GM12878 (cell line): ENCODE measurements around the gene PCDHA3. TPM values are rescaled to one million over a fixed set of nuclear protein-coding genes. Genes with fewer than 3 reads are reported as not detected.
"Not testable (repeated sequence)": the region's sequence is repeated elsewhere in the genome, so short reads cannot be mapped to it uniquely, and the experiment has no call there.

Experiments used
- ATAC-seq: fragments of 200-7000 bp; cut with Tn5 transposase; 3 replicates; pipeline ENCODE4 v1.9.1; 2020; ENCODE audit warnings: mild to moderate bottlenecking, moderate library complexity
- BruUV-seq: library from RNA; stranded (reverse); fragments of 400-500 nt; replicated peaks from 2 replicates; lab custom pipeline; 2021; lab: Mats Ljungman, UMichigan
- CTCF ChIA-PET: fragments of 300-600 bp; sonication (Branson Sonifier 250); formaldehyde crosslinking; extraction: SDS; loops from one replicate; lab custom pipeline; 2021; ENCODE audit warnings: inconsistent platforms; lab: Yijun Ruan, JAX
- POLR2A ChIA-PET: fragments of 350-600 bp; formaldehyde crosslinking; extraction: SDS; loops from one replicate; lab custom pipeline; 2021; ENCODE audit warnings: inconsistent platforms; lab: Charles Lee
- RAD21 ChIA-PET: fragments of 300-600 bp; sonication (Branson Sonifier 250); formaldehyde crosslinking; loops from one replicate; lab custom pipeline; 2023; ENCODE audit warnings: antibody characterized with exemption; ENCODE audit not compliant: unreplicated experiment; lab: Charles Lee
- SMC1A ChIA-PET: fragments of 300-600 bp; sonication (Branson Sonifier 250); formaldehyde crosslinking; loops from one replicate; lab custom pipeline; 2023; ENCODE audit not compliant: unreplicated experiment, uncharacterized antibody; lab: Charles Lee
- DNase-seq: peaks from one replicate; pipeline ENCODE4 v3.0.0-alpha.2; 2011; ENCODE audit warnings: low read depth, low spot score
- FAIRE-seq: peaks from 3 replicates; lab custom pipeline; 2011; peaks lifted over from hg19 to GRCh38; lab: Jason Lieb, UNC
- H2AFZ ChIP-seq: 2 replicates; pipeline ENCODE4 v1.6.0; 2011; ENCODE audit warnings: low read depth, low read length, control low read depth; ENCODE audit not compliant: control insufficient read depth
- H3K27ac ChIP-seq: 2 replicates; pipeline ENCODE4 v1.5.1; 2011; ENCODE audit warnings: control low read depth; ENCODE audit not compliant: control insufficient read depth, insufficient read depth
- H3K27me3 ChIP-seq, 2 experiments: replicated peaks in 1 of 2; 2 replicates each; pipeline versions ENCODE4 v1.6.0 to v1.6.1; 2011; ENCODE audit warnings: low read length in 1 of 2; ENCODE audit not compliant: control insufficient read depth in 2 of 2, insufficient read depth in 2 of 2
- H3K36me3 ChIP-seq, 2 experiments: 2 replicates each; pipeline ENCODE4 v1.5.1; 2011; ENCODE audit warnings: low read length in 1 of 2; ENCODE audit not compliant: control insufficient read depth in 2 of 2, insufficient read depth in 2 of 2
- H3K4me1 ChIP-seq: 2 replicates; pipeline ENCODE4 v1.6.1; 2011; ENCODE audit warnings: mild to moderate bottlenecking, low read length, moderate library complexity, mixed read lengths; ENCODE audit not compliant: control insufficient read depth, insufficient read depth
- H3K4me2 ChIP-seq: 2 replicates; pipeline ENCODE4 v1.6.0; 2011; ENCODE audit warnings: control low read depth; ENCODE audit not compliant: control insufficient read depth, insufficient read depth
- H3K4me3 ChIP-seq: fragments of 200-600 bp; sonication (generic); 2 replicates; pipeline ENCODE4 v1.5.1; 2016
- H3K79me2 ChIP-seq: 2 replicates; pipeline ENCODE4 v1.6.0; 2011; ENCODE audit warnings: low read length; ENCODE audit not compliant: control insufficient read depth, insufficient read depth
- H3K9ac ChIP-seq: 2 replicates; pipeline ENCODE4 v1.8.0; 2011; ENCODE audit warnings: low read length, control low read depth, mixed read lengths; ENCODE audit not compliant: control insufficient read depth, insufficient read depth
- H3K9me3 ChIP-seq: replicated peaks from 3 replicates; pipeline ENCODE4 v1.5.1; 2011; ENCODE audit warnings: mild to moderate bottlenecking, low read length; ENCODE audit not compliant: control insufficient read depth, insufficient read depth
- H4K20me1 ChIP-seq: 2 replicates; pipeline ENCODE4 v1.6.0; 2011; ENCODE audit not compliant: control insufficient read depth, insufficient read depth
- CTCF ChIP-seq, 3 experiments: IDR thresholded peaks in 2 of 3; conservative IDR thresholded peaks in 1 of 3; 2 replicates each; pipeline ENCODE4 v1.5.1; 2011; ENCODE audit warnings: low read depth in 3 of 3, low read length in 3 of 3, mild to moderate bottlenecking in 3 of 3, control low read depth in 2 of 3, moderate library complexity in 2 of 3, inconsistent platforms in 1 of 3, mixed read lengths in 1 of 3; ENCODE audit not compliant: control insufficient read depth in 2 of 3, insufficient read depth in 1 of 3; ENCODE audit errors: extremely low read depth in 1 of 3
- E2F8 ChIP-seq: fragments of 450-650 bp; IDR thresholded peaks from 2 replicates; pipeline ENCODE4 v1.6.1; 2018; ENCODE audit warnings: mild to moderate bottlenecking, low read depth, moderate library complexity; ENCODE audit not compliant: partially characterized antibody
- IRF3 ChIP-seq: fragments of 450-650 bp; IDR thresholded peaks from 2 replicates; pipeline ENCODE4 v1.6.1; 2014; ENCODE audit warnings: mild to moderate bottlenecking
- JUND ChIP-seq: IDR thresholded peaks from 2 replicates; pipeline ENCODE4 v1.6.1; 2012; ENCODE audit warnings: low read depth, mild to moderate bottlenecking, low read length, improper control_type of control experiment, moderate library complexity
- MXI1 ChIP-seq: fragments of 150-350 bp; IDR thresholded peaks from 2 replicates; pipeline ENCODE4 v1.6.1; 2011; ENCODE audit warnings: low read depth, mild to moderate bottlenecking, inconsistent platforms, low read length, improper control_type of control experiment
- SRF ChIP-seq, 2 experiments: IDR thresholded peaks; 2 replicates each; pipeline ENCODE4 v1.6.1; 2011; ENCODE audit warnings: low read depth in 2 of 2, low read length in 2 of 2, mild to moderate bottlenecking in 1 of 2, moderate library complexity in 1 of 2
- YY1 ChIP-seq: IDR thresholded peaks from 2 replicates; pipeline ENCODE4 v1.6.1; 2011; ENCODE audit warnings: low read depth, mild to moderate bottlenecking, low read length
- WGBS: methylation state at CpG from one replicate; pipeline ENCODE4 v1.1.6; 2016; ENCODE audit warnings: low lambda C conversion rate; ENCODE audit not compliant: insufficient replicate concordance, insufficient coverage; ENCODE audit errors: missing lambda C conversion rate; 5-methylcytosine and 5-hydroxymethylcytosine counted together
- in situ Hi-C: fragments of 300-500 bp; cut with MboI; formaldehyde crosslinking; loops from 9 replicates; pipeline ENCODE4 v1.14.3; 2018; ENCODE audit warnings: mixed read lengths
- intact Hi-C: fragments of 100-400 bp; cut with micrococcal nuclease; formaldehyde crosslinking; loops from one replicate; pipeline ENCODE4 v1.14.2; 2022; ENCODE audit not compliant: unreplicated experiment
- polyA plus RNA-seq, 11 experiments: library from polyadenylated mRNA; depleted of rRNA in 4 of 11; unstranded in 6 of 11; stranded (reverse) in 5 of 11; fragments of >200 nt; fragmentation: Nextera tagmentation in 4 of 11; fragmentation: Illumina TruSeq in 1 of 11; extraction: Ambion mirVana in 4 of 11; extraction: Trizol in 1 of 11; gene quantifications; 1 replicate in 1 of 11; 2 replicates in 10 of 11; pipeline versions ENCODE4 v1.2.1 to v1.2.3, GENCODE V29; 2011 to 2016; ENCODE audit warnings: inconsistent platforms in 2 of 11, missing spikeins in 2 of 11, low read depth in 1 of 11
- total RNA-seq, 4 experiments: library from RNA; depleted of rRNA in 3 of 4; stranded (reverse); fragments of >200 nt in 3 of 4; fragmentation: Illumina TruSeq in 1 of 4; extraction: Trizol in 1 of 4; gene quantifications; 2 replicates each; pipeline versions ENCODE4 v1.2.1 to v1.2.3, GENCODE V29; 2013 to 2021

Gene PCDHA3
- total and polyA plus RNA-seq, 10 of the 15 experiments (the other 5 are each of a cell fraction or from before 2014, with no cell fraction given): 0.01 to 0.04 TPM; not detected in 8

GRCh38 chr5:140829511-140830501, 28.9 kb downstream of the PCDHA3 start:
- BruUV-seq, CTCF ChIA-PET, H3K27me3 ChIP-seq, in situ Hi-C loops, H3K79me2 ChIP-seq, H4K20me1 ChIP-seq, H3K9me3 ChIP-seq, ATAC-seq, POLR2A ChIA-PET, H3K9ac ChIP-seq, SMC1A ChIA-PET, H3K36me3 ChIP-seq, RAD21 ChIA-PET, intact Hi-C loops, H3K27ac ChIP-seq, H2AFZ ChIP-seq, H3K4me1 ChIP-seq, FAIRE-seq, H3K4me2 ChIP-seq, H3K4me3 ChIP-seq, DNase-seq: not testable (repeated sequence)
- 92% methylated on average over 44 of the region's 106 CpGs for WGBS
- peak in 1 of 2 experiments; percentile 81; a peak in 2 of 4 replicates for TF ChIP-seq SRF (IDR thresholded peaks at IDR 0.05; ENCODE audit: low read depth in 2 of 2, low read length in 2 of 2)

- no TSS peak for BruUV-seq
- H3K9me3 ChIP-seq: no peaks in the 10 kb centered on the region; the same call in 2 of the 3 replicates
- H3K36me3 ChIP-seq: no peaks in the 10 kb centered on the region
- RAD21 ChIA-PET: no interaction called here
- intact Hi-C loops (no loop called here), in situ Hi-C loops (no loop called here)
- SMC1A ChIA-PET: no interaction called here
- CTCF ChIA-PET: no interaction called here
- H3K27ac ChIP-seq: no peak within 1 kb of the TSS
- POLR2A ChIA-PET: no interaction called here
- no peak within 1 kb of the TSS for H3K4me3 ChIP-seq
- WGBS: 25% methylated on average over 8 of the region's 8 CpGs
- no peak within 1 kb of the TSS for H3K9ac ChIP-seq
- ATAC-seq (no peak), DNase-seq (no peak), FAIRE-seq (no peak)
- H4K20me1 ChIP-seq: no peaks in the 10 kb centered on the region
- H3K79me2 ChIP-seq: no peaks in the 10 kb centered on the region
- H3K4me1 ChIP-seq: no peaks in the 10 kb centered on the region
- no peak for TF ChIP-seq MXI1
- TF ChIP-seq IRF3: no peak
- no peak for TF ChIP-seq E2F8
- TF ChIP-seq YY1: no peak
- 0 out of 6 replicates have a peak, but pooled peaks of 1 of the 3 experiments have one; percentile 4 for TF ChIP-seq CTCF (IDR thresholded peaks at IDR 0.05 in 2 of 3, conservative IDR thresholded peaks at IDR 0.05 in 1 of 3; ENCODE audit: control insufficient read depth in 2 of 3, extremely low read depth in 1 of 3, insufficient read depth in 1 of 3, low read depth in 3 of 3, low read length in 3 of 3)
- TF ChIP-seq JUND: no peak
- no peaks in the 10 kb centered on the region for H3K27me3 ChIP-seq
- no peak within 1 kb of the TSS for H2AFZ ChIP-seq
- no peak within 1 kb of the TSS for H3K4me2 ChIP-seq
Measured at GRCh38 chr5:140833993-140834392, 33.1 kb downstream of the PCDHA3 start, which contains the start of gene PCDHA7. Gene PCDHA7 (plus strand): TSS chr5:140834269. CDS start chr5:140834384, 115 bp downstream.
